ENCODE data around the gene RGS7.

DNA sequence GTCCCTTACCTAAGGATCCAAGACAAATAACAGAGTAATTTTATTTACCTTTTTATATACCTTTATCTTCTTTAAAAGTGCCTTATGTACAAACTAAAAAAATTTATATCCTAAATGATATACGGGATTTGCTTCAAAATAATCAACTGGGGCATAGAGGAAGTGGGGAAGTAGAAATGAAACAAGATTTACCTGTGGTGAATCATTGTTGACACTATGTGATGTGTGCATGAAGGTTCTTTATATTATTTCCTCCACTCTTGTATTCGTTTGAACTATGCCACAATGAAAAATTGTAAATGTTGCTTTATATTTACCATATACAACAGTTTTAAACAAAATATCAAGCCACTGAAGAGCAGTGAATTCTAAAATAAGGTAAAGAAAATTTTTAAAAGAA, 13.0 kb downstream of the RGS7 start:
- no peak for TF ChIP-seq POLR2A (IDR thresholded peaks at IDR 0.05)
- TF ChIP-seq, protein P1, sequence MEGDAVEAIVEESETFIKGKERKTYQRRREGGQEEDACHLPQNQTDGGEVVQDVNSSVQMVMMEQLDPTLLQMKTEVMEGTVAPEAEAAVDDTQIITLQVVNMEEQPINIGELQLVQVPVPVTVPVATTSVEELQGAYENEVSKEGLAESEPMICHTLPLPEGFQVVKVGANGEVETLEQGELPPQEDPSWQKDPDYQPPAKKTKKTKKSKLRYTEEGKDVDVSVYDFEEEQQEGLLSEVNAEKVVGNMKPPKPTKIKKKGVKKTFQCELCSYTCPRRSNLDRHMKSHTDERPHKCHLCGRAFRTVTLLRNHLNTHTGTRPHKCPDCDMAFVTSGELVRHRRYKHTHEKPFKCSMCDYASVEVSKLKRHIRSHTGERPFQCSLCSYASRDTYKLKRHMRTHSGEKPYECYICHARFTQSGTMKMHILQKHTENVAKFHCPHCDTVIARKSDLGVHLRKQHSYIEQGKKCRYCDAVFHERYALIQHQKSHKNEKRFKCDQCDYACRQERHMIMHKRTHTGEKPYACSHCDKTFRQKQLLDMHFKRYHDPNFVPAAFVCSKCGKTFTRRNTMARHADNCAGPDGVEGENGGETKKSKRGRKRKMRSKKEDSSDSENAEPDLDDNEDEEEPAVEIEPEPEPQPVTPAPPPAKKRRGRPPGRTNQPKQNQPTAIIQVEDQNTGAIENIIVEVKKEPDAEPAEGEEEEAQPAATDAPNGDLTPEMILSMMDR (IDR thresholded peaks at IDR 0.05), result no peak
- TF ChIP-seq POLR2AphosphoS5 (IDR thresholded peaks at IDR 0.05; ENCODE audit: insufficient read depth in 1 of 2, low read depth in 1 of 2), result no peak

All from vagina (tissue), 2 donors.